H9 (cell line): ENCODE data around the gene PHF10. TPM values are rescaled to one million over a fixed set of nuclear protein-coding genes. Genes with fewer than 3 reads are reported as not detected.

Experiments
- DNase-seq: peaks from one replicate; pipeline ENCODE4 v3.0.0-alpha.2; 2017
- H2AFZ ChIP-seq: one replicate; pipeline ENCODE4 v1.6.1; 2013; ENCODE audit warnings: mild to moderate bottlenecking, low read length, control low read depth, moderate library complexity
- H2AK5ac ChIP-seq: 2 replicates; pipeline ENCODE4 v1.6.1; 2013; ENCODE audit warnings: low read length, control low read depth, mixed read lengths; ENCODE audit not compliant: insufficient read length
- H2BK120ac ChIP-seq: one replicate; pipeline ENCODE4 v1.6.1; 2013; ENCODE audit warnings: low read depth, mild to moderate bottlenecking, low read length, control low read depth, inconsistent platforms; ENCODE audit not compliant: poor library complexity, severe bottlenecking
- H2BK12ac ChIP-seq: 2 replicates; pipeline ENCODE4 v1.6.1; 2013; ENCODE audit warnings: low read length, control low read depth, mixed read lengths, low read depth; ENCODE audit not compliant: insufficient read length
- H2BK15ac ChIP-seq: 2 replicates; pipeline ENCODE4 v1.6.1; 2013; ENCODE audit warnings: low read depth, low read length, control low read depth
- H2BK20ac ChIP-seq: one replicate; pipeline ENCODE4 v1.6.1; 2013; ENCODE audit warnings: low read depth, mild to moderate bottlenecking, low read length, control low read depth, inconsistent platforms; ENCODE audit not compliant: poor library complexity, severe bottlenecking
- H2BK5ac ChIP-seq: 2 replicates; pipeline ENCODE4 v1.6.1; 2013; ENCODE audit warnings: low read length, control low read depth, mixed read lengths; ENCODE audit not compliant: insufficient read length
- H3K14ac ChIP-seq: 2 replicates; pipeline ENCODE4 v1.6.1; 2013; ENCODE audit warnings: low read length, control low read depth; ENCODE audit not compliant: insufficient read depth
- H3K18ac ChIP-seq: 2 replicates; pipeline ENCODE4 v1.6.1; 2013; ENCODE audit warnings: low read depth, mild to moderate bottlenecking, mixed read lengths, low read length, control low read depth; ENCODE audit not compliant: insufficient read length
- H3K23ac ChIP-seq: 2 replicates; pipeline ENCODE4 v1.6.1; 2013; ENCODE audit warnings: low read length, control low read depth, mixed read lengths, low read depth; ENCODE audit not compliant: insufficient read length
- H3K23me2 ChIP-seq: 2 replicates; pipeline ENCODE4 v1.6.1; 2013; ENCODE audit warnings: low read depth, mild to moderate bottlenecking, mixed read lengths, low read length, control low read depth; ENCODE audit not compliant: insufficient read length, poor library complexity, severe bottlenecking
- H3K27ac ChIP-seq: 2 replicates; pipeline ENCODE4 v1.5.1; 2013; ENCODE audit warnings: low read length, control low read depth, mixed read lengths, low read depth; ENCODE audit not compliant: insufficient read length
- H3K27me3 ChIP-seq: 2 replicates; pipeline ENCODE4 v1.6.1; 2013; ENCODE audit warnings: low read length, control low read depth, inconsistent platforms; ENCODE audit not compliant: insufficient read depth
- H3K4ac ChIP-seq: 2 replicates; pipeline ENCODE4 v1.6.1; 2013; ENCODE audit warnings: low read depth, mild to moderate bottlenecking, control low read depth, inconsistent platforms, low read length, moderate library complexity
- H3K4me1 ChIP-seq: 2 replicates; pipeline ENCODE4 v1.6.1; 2013; ENCODE audit warnings: low read length, control low read depth, inconsistent platforms; ENCODE audit not compliant: insufficient read depth
- H3K4me2 ChIP-seq: 2 replicates; pipeline ENCODE4 v1.6.1; 2013; ENCODE audit warnings: low read length, control low read depth, mixed read lengths; ENCODE audit not compliant: insufficient read length, insufficient read depth
- H3K56ac ChIP-seq: 2 replicates; pipeline ENCODE4 v1.6.1; 2013; ENCODE audit warnings: low read depth, mild to moderate bottlenecking, mixed read lengths, low read length, control low read depth; ENCODE audit not compliant: insufficient read length
- H3K79me1 ChIP-seq: 2 replicates; pipeline ENCODE4 v1.6.1; 2013; ENCODE audit warnings: low read depth, mild to moderate bottlenecking, moderate library complexity, low read length, control low read depth, inconsistent platforms; ENCODE audit not compliant: insufficient read depth, poor library complexity, severe bottlenecking
- H3K79me2 ChIP-seq: 2 replicates; pipeline ENCODE4 v1.6.1; 2013; ENCODE audit warnings: low read length, control low read depth, inconsistent platforms; ENCODE audit not compliant: insufficient read depth
- H3K9ac ChIP-seq: 2 replicates; pipeline ENCODE4 v1.6.1; 2013; ENCODE audit warnings: low read length, control low read depth, mixed read lengths; ENCODE audit not compliant: insufficient read length; ENCODE audit errors: extremely low read depth
- H3K9me3 ChIP-seq: one replicate; pipeline ENCODE4 v1.6.1; 2013; ENCODE audit warnings: low read depth, low read length, inconsistent platforms; ENCODE audit not compliant: control insufficient read depth
- H3T11ph ChIP-seq: one replicate; pipeline ENCODE4 v1.6.1; 2013; ENCODE audit warnings: mild to moderate bottlenecking, low read length, control low read depth, inconsistent platforms
- H4K20me1 ChIP-seq: one replicate; pipeline ENCODE4 v1.6.1; 2013; ENCODE audit not compliant: control insufficient read depth, insufficient read length, insufficient read depth
- H4K5ac ChIP-seq: 2 replicates; pipeline ENCODE4 v1.6.1; 2013; ENCODE audit warnings: low read depth, mild to moderate bottlenecking, mixed read lengths, low read length, control low read depth; ENCODE audit not compliant: insufficient read length
- H4K8ac ChIP-seq: replicated peaks from 2 replicates; pipeline ENCODE4 v1.6.1; 2013; ENCODE audit warnings: low read length, control low read depth, mixed read lengths, low read depth; ENCODE audit not compliant: insufficient read length
- H4K91ac ChIP-seq: 2 replicates; pipeline ENCODE4 v1.6.1; 2013; ENCODE audit warnings: low read depth, mild to moderate bottlenecking, moderate library complexity, mixed read lengths, low read length, control low read depth; ENCODE audit not compliant: insufficient read length
- H3K27ac Mint-ChIP-seq, 3 experiments: 2 replicates in 2 of 3; 3 replicates in 1 of 3; pipeline ENCODE4 v1.8.0; 2020 to 2021; ENCODE audit warnings: mixed read lengths in 3 of 3, mild to moderate bottlenecking in 1 of 3, moderate library complexity in 1 of 3
- H3K27me3 Mint-ChIP-seq: 2 replicates; pipeline ENCODE4 v1.8.0; 2021; ENCODE audit warnings: low read depth, mild to moderate bottlenecking, moderate library complexity, mixed read lengths
- H3K36me3 Mint-ChIP-seq, 3 experiments: 2 replicates in 2 of 3; 3 replicates in 1 of 3; pipeline ENCODE4 v1.8.0; 2020 to 2021; ENCODE audit warnings: low read depth in 3 of 3, mixed read lengths in 3 of 3; ENCODE audit not compliant: insufficient read depth in 1 of 3
- H3K4me1 Mint-ChIP-seq, 2 experiments: 2 replicates each; pipeline ENCODE4 v1.8.0; 2020; ENCODE audit warnings: mixed read lengths in 2 of 2
- H3K4me3 Mint-ChIP-seq, 2 experiments: 2 replicates in 1 of 2; 3 replicates in 1 of 2; pipeline ENCODE4 v1.8.0; 2020 to 2021; ENCODE audit warnings: mild to moderate bottlenecking in 2 of 2, mixed read lengths in 2 of 2, moderate library complexity in 1 of 2
- H3K9me3 Mint-ChIP-seq, 2 experiments: 2 replicates in 1 of 2; 3 replicates in 1 of 2; pipeline ENCODE4 v1.8.0; 2020; ENCODE audit warnings: mild to moderate bottlenecking in 2 of 2, mixed read lengths in 2 of 2, moderate library complexity in 1 of 2
- WGBS: extraction: QIAGEN DNeasy Blood & Tissue Kit; methylation state at CpG from one replicate; pipeline ENCODE4 v1.1.7; 2013; ENCODE audit warnings: missing lambda C conversion rate, low lambda C conversion rate, mixed read lengths; ENCODE audit not compliant: insufficient read length; ENCODE audit errors: extremely low coverage; 5-methylcytosine and 5-hydroxymethylcytosine counted together
- total RNA-seq: library from RNA; stranded (reverse); gene quantifications from 2 replicates; pipeline ENCODE4 v1.2.1, GENCODE V29; 2021
- TF ChIP-seq, protein P1 (sequence below): fragments of 200-600 bp; sonication (generic); conservative IDR thresholded peaks from 3 replicates; pipeline ENCODE4 v1.8.0; 2021; ENCODE audit warnings: antibody characterized with exemption, mild to moderate bottlenecking

The PHF10 gene
- total RNA-seq, 1 experiment from 2014 or later = 59.0 TPM

DNA sequence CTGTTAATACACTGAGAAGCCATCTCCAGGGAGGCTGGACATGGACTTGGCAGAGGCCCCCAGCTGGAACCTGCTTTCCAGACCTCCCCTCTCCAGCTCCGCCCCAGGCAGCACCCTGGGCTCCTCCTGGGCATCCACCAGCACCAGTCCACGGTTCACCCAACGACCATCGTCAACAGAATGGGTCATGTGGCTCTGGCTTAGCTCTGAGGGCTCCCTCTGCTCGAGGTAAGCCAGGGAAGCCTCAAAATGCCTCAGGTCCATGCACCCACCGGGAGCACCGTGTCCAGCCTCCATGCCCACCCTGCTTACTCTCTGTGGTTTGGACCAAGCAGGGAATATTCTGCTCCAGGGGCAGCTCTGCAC, 62.9 kb downstream of the PHF10 start:
- H3T11ph ChIP-seq = no peak overlapping the region

More for the DNA sequence above, 62.9 kb downstream of the PHF10 start:
- Histone ChIP-seq H3K9ac (no peak overlapping the region), H3K4me1 (no peaks in the 10 kb centered on the region), H3K56ac (no peak overlapping the region), H2AFZ (no peak overlapping the region), H3K18ac (no peak overlapping the region), H3K79me2 (no peaks in the 10 kb centered on the region), H2AK5ac (no peak overlapping the region), H2BK15ac (no peak overlapping the region), H4K8ac (no peak overlapping the region), H2BK5ac (no peak overlapping the region), H3K4ac (no peak overlapping the region), H4K20me1 (no peaks in the 10 kb centered on the region), H3K23me2 (no peaks in the 10 kb centered on the region), H3K27me3 (no peaks in the 10 kb centered on the region), H4K91ac (no peak overlapping the region), H4K5ac (no peak overlapping the region), H3K9me3 (no peaks in the 10 kb centered on the region), H3K4me2 (no peak overlapping the region), H3K27ac (no peak overlapping the region), H2BK120ac (no peak overlapping the region), H2BK12ac (no peak overlapping the region), H2BK20ac (no peak overlapping the region), H3K14ac (no peak overlapping the region; the same call in 1 of the 2 replicates), H3K23ac (no peak overlapping the region), H3K79me1 (no peaks in the 10 kb centered on the region)
- peaks cover 59 to 83% (median 69%) of the 10 kb centered on the region in 3 experiments for H3K36me3 Mint-ChIP-seq
- peaks cover 0 to 5% of the 10 kb centered on the region in 2 experiments; a peak in 1 of 4 replicates for H3K4me1 Mint-ChIP-seq
- no peaks in the 10 kb centered on the region for H3K27me3 Mint-ChIP-seq
- no CpG with 5 or more reads among the region's 7 CpGs for WGBS
- H3K9me3 Mint-ChIP-seq = no peaks in the 10 kb centered on the region
- no peak for DNase-seq
- H3K27ac Mint-ChIP-seq = 0 out of 7 replicates have a peak overlapping the region, but pooled peaks of 1 of the 3 experiments have one; percentile 39
- H3K4me3 Mint-ChIP-seq = no peak overlapping the region
- TF ChIP-seq, protein P1, sequence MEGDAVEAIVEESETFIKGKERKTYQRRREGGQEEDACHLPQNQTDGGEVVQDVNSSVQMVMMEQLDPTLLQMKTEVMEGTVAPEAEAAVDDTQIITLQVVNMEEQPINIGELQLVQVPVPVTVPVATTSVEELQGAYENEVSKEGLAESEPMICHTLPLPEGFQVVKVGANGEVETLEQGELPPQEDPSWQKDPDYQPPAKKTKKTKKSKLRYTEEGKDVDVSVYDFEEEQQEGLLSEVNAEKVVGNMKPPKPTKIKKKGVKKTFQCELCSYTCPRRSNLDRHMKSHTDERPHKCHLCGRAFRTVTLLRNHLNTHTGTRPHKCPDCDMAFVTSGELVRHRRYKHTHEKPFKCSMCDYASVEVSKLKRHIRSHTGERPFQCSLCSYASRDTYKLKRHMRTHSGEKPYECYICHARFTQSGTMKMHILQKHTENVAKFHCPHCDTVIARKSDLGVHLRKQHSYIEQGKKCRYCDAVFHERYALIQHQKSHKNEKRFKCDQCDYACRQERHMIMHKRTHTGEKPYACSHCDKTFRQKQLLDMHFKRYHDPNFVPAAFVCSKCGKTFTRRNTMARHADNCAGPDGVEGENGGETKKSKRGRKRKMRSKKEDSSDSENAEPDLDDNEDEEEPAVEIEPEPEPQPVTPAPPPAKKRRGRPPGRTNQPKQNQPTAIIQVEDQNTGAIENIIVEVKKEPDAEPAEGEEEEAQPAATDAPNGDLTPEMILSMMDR = no peak
